Stimulated activated CD8-positive, alpha-beta memory T cell treated with anti-CD3 and anti-CD28 coated beads, Interleukin-7, amount 100 ng/mL, for 48 hours (primary cell): Measurements from ENCODE around the gene RAB25.
"Not testable (repeated sequence)": the region's sequence is repeated elsewhere in the genome, so short reads cannot be mapped to it uniquely, and the experiment has no call there.

Source experiments
- DNase-seq, 2 donors: peaks; one replicate each; pipeline ENCODE4 v3.0.0-alpha.2; 2020; ENCODE audit warnings: low read depth in 1 of 2; ENCODE audit errors: extremely low read depth in 1 of 2

RAB25 gene

GRCh38 chr1:156115514-156116374 lies 54.8 kb downstream of the RAB25 start:
- DNase-seq: no peak

DNA sequence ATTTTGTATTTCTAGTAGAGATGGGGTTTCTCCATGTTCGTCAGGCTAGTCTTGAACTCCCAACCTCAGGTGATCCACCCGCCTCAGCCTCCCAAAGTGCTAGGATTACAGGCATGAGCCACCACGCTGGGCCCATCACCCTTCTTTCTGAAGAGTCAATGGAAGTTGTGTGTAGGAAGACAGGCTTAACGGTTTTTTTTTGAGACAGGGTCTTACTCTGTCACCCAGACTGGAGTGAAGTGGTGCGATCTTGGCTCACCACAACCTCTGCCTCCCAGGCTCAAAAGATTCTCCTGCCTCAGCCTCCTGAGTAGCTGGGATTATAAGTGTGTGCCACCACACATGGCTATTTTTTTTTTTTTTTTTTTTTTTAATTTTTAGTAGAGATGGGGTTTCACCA lies 55.8 kb downstream of the RAB25 start:
- not testable (repeated sequence) for DNase-seq

GRCh38 chr1:156117414-156118176 lies 56.6 kb downstream of the RAB25 start:
- DNase-seq: no peak

DNA sequence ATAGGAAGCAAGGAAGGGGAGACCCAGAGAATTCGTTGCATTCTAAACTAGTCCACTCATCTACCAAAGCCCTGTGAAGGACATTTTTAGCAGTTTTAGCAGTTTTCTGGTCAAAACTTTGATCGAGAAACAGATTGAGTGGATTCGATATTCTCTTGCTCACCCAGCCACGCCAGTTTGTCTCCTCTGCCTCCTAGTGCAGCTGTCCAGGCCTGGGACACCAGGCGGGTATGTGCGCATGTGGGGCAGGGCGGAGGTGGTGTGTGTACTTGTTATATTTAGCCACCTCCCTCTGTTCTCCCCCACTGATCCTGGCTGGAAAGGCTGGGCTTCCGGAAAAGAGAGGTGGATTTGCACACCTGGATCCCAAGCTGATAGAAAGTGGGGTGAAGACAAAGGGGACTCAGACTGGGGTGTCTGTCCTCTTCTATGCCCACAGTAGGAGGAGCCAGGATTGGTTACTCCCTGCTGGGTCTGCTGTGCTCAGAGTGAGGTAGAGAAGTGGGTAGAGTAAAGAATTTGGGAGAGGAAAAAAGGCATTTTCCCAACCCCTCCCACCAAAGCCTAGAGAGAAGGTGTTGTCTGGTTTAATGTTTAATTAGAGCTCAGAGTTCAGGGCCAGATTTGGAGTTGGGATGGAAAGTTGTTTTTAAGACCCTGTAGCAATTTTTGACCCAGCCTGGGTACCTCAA lies 57.4 kb downstream of the RAB25 start:
- DNase-seq: no peak

- DNase-seq: no peak
Measured at GRCh38 chr1:156119503-156120209, 58.7 kb downstream of the RAB25 start.
